ENCODE data around the gene GSTM1.
A peak's percentile ranks its signal among the peaks of the same experiment; 100 is the strongest.
"Not testable (repeated sequence)": the region's sequence is repeated elsewhere in the genome, so short reads cannot be mapped to it uniquely, and the experiment has no call there.

Gene GSTM1

GRCh38 chr1:109677459-109677858 lies 10.2 kb upstream of the GSTM1 start:
- Histone ChIP-seq H3K4me1 (ENCODE audit: insufficient read depth, low read length, poor library complexity, severe bottlenecking) (no peaks in the 10 kb centered on the region), H3K9me2 (replicated peaks; ENCODE audit: low read depth, low read length) (no peaks in the 10 kb centered on the region), H2AFZ (ENCODE audit: low read length) (no peak overlapping the region), H4K20me1 (ENCODE audit: insufficient read depth, low read length, poor library complexity, severe bottlenecking) (no peaks in the 10 kb centered on the region), H3K9ac (ENCODE audit: low read depth, low read length, poor library complexity, severe bottlenecking) (no peak overlapping the region), H3K79me2 (ENCODE audit: insufficient read depth, low read length) (no peaks in the 10 kb centered on the region), H3K36me3 (ENCODE audit: insufficient read depth, low read length) (no peaks in the 10 kb centered on the region), H3F3A (ENCODE audit: low read depth) (no peaks in the 10 kb centered on the region), H3K4me2 (ENCODE audit: low read depth, low read length, poor library complexity, severe bottlenecking) (no peak overlapping the region), H3K4me3 (ENCODE audit: low read length, poor library complexity, severe bottlenecking) (no peak overlapping the region), H3K9me3 (ENCODE audit: insufficient read depth, low read depth, low read length) (no peaks in the 10 kb centered on the region), H3K27me3 (ENCODE audit: insufficient read depth, low read length, poor library complexity, severe bottlenecking) (no peaks in the 10 kb centered on the region)
- TF ChIP-seq EZH2phosphoT487 (IDR thresholded peaks at IDR 0.05; ENCODE audit: borderline replicate concordance), result no peak
- no peak for TF ChIP-seq CTCF (conservative IDR thresholded peaks at IDR 0.05; ENCODE audit: low read length)

- H3K4me2 ChIP-seq (ENCODE audit: low read depth, low read length, poor library complexity, severe bottlenecking); H3K9me3 ChIP-seq (ENCODE audit: insufficient read depth, low read depth, low read length); H3K9ac ChIP-seq (ENCODE audit: low read depth, low read length, poor library complexity, severe bottlenecking); H2AFZ ChIP-seq (ENCODE audit: low read length); H3K79me2 ChIP-seq (ENCODE audit: insufficient read depth, low read length); H4K20me1 ChIP-seq (ENCODE audit: insufficient read depth, low read length, poor library complexity, severe bottlenecking); H3K4me1 ChIP-seq (ENCODE audit: insufficient read depth, low read length, poor library complexity, severe bottlenecking); H3F3A ChIP-seq (ENCODE audit: low read depth); H3K27me3 ChIP-seq (ENCODE audit: insufficient read depth, low read length, poor library complexity, severe bottlenecking); H3K9me2 ChIP-seq (replicated peaks; ENCODE audit: low read depth, low read length); H3K36me3 ChIP-seq (ENCODE audit: insufficient read depth, low read length); H3K4me3 ChIP-seq (ENCODE audit: low read length, poor library complexity, severe bottlenecking): not testable (repeated sequence)
Observed at GRCh38 chr1:109678637-109679036, 9.0 kb upstream of the GSTM1 start.

- H3K4me2 ChIP-seq (ENCODE audit: low read depth, low read length, poor library complexity, severe bottlenecking); H2AFZ ChIP-seq (ENCODE audit: low read length); H3K79me2 ChIP-seq (ENCODE audit: insufficient read depth, low read length); H3K9ac ChIP-seq (ENCODE audit: low read depth, low read length, poor library complexity, severe bottlenecking); H3K36me3 ChIP-seq (ENCODE audit: insufficient read depth, low read length); H3K27me3 ChIP-seq (ENCODE audit: insufficient read depth, low read length, poor library complexity, severe bottlenecking); H3K9me3 ChIP-seq (ENCODE audit: insufficient read depth, low read depth, low read length); H3K9me2 ChIP-seq (replicated peaks; ENCODE audit: low read depth, low read length); H4K20me1 ChIP-seq (ENCODE audit: insufficient read depth, low read length, poor library complexity, severe bottlenecking); H3K4me3 ChIP-seq (ENCODE audit: low read length, poor library complexity, severe bottlenecking); H3F3A ChIP-seq (ENCODE audit: low read depth); H3K4me1 ChIP-seq (ENCODE audit: insufficient read depth, low read length, poor library complexity, severe bottlenecking): not testable (repeated sequence)
Observed at GRCh38 chr1:109684777-109685176, 2.8 kb upstream of the GSTM1 start.

GRCh38 chr1:109685399-109685798 lies 2.2 kb upstream of the GSTM1 start:
- not testable (repeated sequence) for H3K27me3 ChIP-seq (ENCODE audit: insufficient read depth, low read length, poor library complexity, severe bottlenecking); H3K4me3 ChIP-seq (ENCODE audit: low read length, poor library complexity, severe bottlenecking); H3K36me3 ChIP-seq (ENCODE audit: insufficient read depth, low read length); H2AFZ ChIP-seq (ENCODE audit: low read length); H3K9ac ChIP-seq (ENCODE audit: low read depth, low read length, poor library complexity, severe bottlenecking); H3K4me2 ChIP-seq (ENCODE audit: low read depth, low read length, poor library complexity, severe bottlenecking); H4K20me1 ChIP-seq (ENCODE audit: insufficient read depth, low read length, poor library complexity, severe bottlenecking); H3K4me1 ChIP-seq (ENCODE audit: insufficient read depth, low read length, poor library complexity, severe bottlenecking); H3K9me3 ChIP-seq (ENCODE audit: insufficient read depth, low read depth, low read length); H3K9me2 ChIP-seq (replicated peaks; ENCODE audit: low read depth, low read length); H3K79me2 ChIP-seq (ENCODE audit: insufficient read depth, low read length); H3F3A ChIP-seq (ENCODE audit: low read depth)

- H3K4me3 ChIP-seq (ENCODE audit: low read length, poor library complexity, severe bottlenecking); H3K36me3 ChIP-seq (ENCODE audit: insufficient read depth, low read length); H3K4me2 ChIP-seq (ENCODE audit: low read depth, low read length, poor library complexity, severe bottlenecking); H3K79me2 ChIP-seq (ENCODE audit: insufficient read depth, low read length); H3K27me3 ChIP-seq (ENCODE audit: insufficient read depth, low read length, poor library complexity, severe bottlenecking); H3K9ac ChIP-seq (ENCODE audit: low read depth, low read length, poor library complexity, severe bottlenecking); H4K20me1 ChIP-seq (ENCODE audit: insufficient read depth, low read length, poor library complexity, severe bottlenecking); H3K4me1 ChIP-seq (ENCODE audit: insufficient read depth, low read length, poor library complexity, severe bottlenecking); H3F3A ChIP-seq (ENCODE audit: low read depth); H3K9me2 ChIP-seq (replicated peaks; ENCODE audit: low read depth, low read length); H3K9me3 ChIP-seq (ENCODE audit: insufficient read depth, low read depth, low read length); H2AFZ ChIP-seq (ENCODE audit: low read length): not testable (repeated sequence)
Observed at GRCh38 chr1:109685890-109686289, 1.7 kb upstream of the GSTM1 start.

- H4K20me1 ChIP-seq (ENCODE audit: insufficient read depth, low read length, poor library complexity, severe bottlenecking); H3K36me3 ChIP-seq (ENCODE audit: insufficient read depth, low read length); H3K4me1 ChIP-seq (ENCODE audit: insufficient read depth, low read length, poor library complexity, severe bottlenecking); H3K79me2 ChIP-seq (ENCODE audit: insufficient read depth, low read length); H3K9me2 ChIP-seq (replicated peaks; ENCODE audit: low read depth, low read length); H3K27me3 ChIP-seq (ENCODE audit: insufficient read depth, low read length, poor library complexity, severe bottlenecking); H3F3A ChIP-seq (ENCODE audit: low read depth); H3K9me3 ChIP-seq (ENCODE audit: insufficient read depth, low read depth, low read length): not testable (repeated sequence)
- Histone ChIP-seq H3K4me2 (ENCODE audit: low read depth, low read length, poor library complexity, severe bottlenecking) (peak overlapping the region; percentile 40), H3K4me3 (ENCODE audit: low read length, poor library complexity, severe bottlenecking) (peak overlapping the region; percentile 86), H3K9ac (ENCODE audit: low read depth, low read length, poor library complexity, severe bottlenecking) (peak overlapping the region; percentile 91), H2AFZ (ENCODE audit: low read length) (peak overlapping the region; percentile 91; the same call in 1 of the 2 replicates)
Observed at GRCh38 chr1:109687109-109687508, 508 bp upstream of the GSTM1 start.
